ENCODE results near the gene RPS15.

The RPS15 gene

DNA sequence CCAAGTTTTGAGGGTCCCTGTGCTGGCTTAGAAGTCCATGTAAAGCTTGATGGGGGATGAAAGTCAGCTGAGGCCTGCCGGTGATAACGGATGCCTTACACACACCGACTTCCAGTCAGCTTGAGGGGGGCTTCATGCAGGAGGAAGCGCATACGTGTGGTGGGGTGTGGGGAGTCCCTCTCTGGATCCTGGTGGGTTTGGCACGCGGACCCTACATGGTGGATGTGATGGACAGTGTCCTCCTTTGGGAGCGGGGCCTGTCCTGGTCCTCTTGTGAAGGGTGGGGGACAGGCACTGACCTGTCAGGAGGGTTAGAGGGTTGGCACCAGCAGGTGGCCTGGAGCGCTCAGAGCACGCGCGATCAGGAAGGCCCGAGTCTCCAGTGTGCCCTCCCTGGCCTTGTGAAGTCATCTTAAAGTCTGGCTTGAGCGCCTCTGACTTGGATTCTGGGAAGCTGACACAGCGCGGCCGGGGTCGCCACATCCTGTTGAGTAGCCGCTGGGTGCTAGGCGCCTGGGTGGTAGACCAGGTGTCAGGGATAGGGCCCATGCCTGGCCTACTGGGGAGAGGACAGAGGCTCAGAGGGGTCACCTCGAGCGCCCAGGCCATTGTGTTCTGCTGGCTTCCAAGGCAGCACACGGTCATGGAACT is 27.9 kb upstream of the RPS15 start:
- in situ Hi-C loops (cut with MboI; ENCODE audit: low sequenced_read_pairs, unreplicated experiment): no loop called here
- DNase-seq (ENCODE audit: low spot score): no peak
- TF ChIP-seq, protein P1, sequence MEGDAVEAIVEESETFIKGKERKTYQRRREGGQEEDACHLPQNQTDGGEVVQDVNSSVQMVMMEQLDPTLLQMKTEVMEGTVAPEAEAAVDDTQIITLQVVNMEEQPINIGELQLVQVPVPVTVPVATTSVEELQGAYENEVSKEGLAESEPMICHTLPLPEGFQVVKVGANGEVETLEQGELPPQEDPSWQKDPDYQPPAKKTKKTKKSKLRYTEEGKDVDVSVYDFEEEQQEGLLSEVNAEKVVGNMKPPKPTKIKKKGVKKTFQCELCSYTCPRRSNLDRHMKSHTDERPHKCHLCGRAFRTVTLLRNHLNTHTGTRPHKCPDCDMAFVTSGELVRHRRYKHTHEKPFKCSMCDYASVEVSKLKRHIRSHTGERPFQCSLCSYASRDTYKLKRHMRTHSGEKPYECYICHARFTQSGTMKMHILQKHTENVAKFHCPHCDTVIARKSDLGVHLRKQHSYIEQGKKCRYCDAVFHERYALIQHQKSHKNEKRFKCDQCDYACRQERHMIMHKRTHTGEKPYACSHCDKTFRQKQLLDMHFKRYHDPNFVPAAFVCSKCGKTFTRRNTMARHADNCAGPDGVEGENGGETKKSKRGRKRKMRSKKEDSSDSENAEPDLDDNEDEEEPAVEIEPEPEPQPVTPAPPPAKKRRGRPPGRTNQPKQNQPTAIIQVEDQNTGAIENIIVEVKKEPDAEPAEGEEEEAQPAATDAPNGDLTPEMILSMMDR (IDR thresholded peaks at IDR 0.05; ENCODE audit: borderline replicate concordance, control extremely low read depth, extremely low read depth, insufficient read depth, missing control alignments): no peak

- TF ChIP-seq, protein P1 (IDR thresholded peaks at IDR 0.05; ENCODE audit: borderline replicate concordance, control extremely low read depth, extremely low read depth, insufficient read depth, missing control alignments): no peak
- in situ Hi-C loops (cut with MboI; ENCODE audit: low sequenced_read_pairs, unreplicated experiment): no loop called here
- DNase-seq (ENCODE audit: low spot score): no peak
Observed at GRCh38 chr19:1410789-1411188, 27.4 kb upstream of the RPS15 start.

DNA sequence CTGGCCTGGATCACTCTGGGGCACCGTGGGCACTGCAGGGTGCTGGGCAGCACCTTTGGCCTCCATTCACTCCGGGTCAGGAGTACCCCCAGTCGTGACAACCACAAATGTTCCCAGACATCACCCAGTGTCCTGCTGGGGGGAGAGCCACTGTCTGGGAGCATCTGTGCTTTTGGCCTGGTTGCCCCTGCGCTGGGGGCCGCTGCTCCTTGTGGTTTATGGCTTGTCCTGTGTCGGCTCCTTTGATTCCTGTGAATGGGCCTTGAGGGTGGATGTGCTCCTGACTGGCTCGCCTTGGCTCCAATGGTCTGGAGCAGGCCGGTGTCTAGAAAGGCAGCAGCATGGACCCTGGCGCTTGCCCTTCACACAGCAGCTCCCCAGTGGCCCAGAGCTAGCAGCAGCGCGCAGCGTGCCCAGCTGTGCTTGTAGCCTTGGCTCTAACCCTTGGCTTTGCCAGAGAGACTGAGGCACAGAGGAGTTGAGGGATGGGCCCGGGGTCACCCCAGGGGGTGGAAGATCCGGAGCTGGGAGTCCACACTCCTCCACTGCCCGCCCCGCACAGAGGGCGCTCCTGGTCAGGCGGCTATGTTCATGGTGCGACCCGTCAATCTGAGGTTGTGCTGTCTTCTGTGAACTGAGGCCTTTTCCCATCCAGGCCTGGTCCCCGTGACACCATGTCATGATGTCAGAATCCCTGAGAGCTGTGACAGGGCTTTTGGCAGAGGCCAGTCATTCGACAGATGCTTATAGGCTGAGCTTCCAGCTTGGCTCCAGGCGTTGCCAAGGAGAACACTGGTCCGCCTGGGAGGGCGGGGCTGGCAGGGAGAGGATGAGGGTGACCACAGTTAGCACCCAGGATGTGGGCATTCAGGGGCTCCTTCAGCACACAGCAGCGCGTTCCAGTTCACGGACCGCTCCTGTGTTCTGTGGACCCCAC is 26.7 kb upstream of the RPS15 start:
- DNase-seq (ENCODE audit: low spot score): no peak
- TF ChIP-seq, protein P1 (IDR thresholded peaks at IDR 0.05; ENCODE audit: borderline replicate concordance, control extremely low read depth, extremely low read depth, insufficient read depth, missing control alignments): no peak
- in situ Hi-C loops (cut with MboI; ENCODE audit: low sequenced_read_pairs, unreplicated experiment): no loop called here

GRCh38 chr19:1412323-1412923 is 25.8 kb upstream of the RPS15 start:
- TF ChIP-seq, protein P1 (IDR thresholded peaks at IDR 0.05; ENCODE audit: borderline replicate concordance, control extremely low read depth, extremely low read depth, insufficient read depth, missing control alignments): no peak
- in situ Hi-C loops (cut with MboI; ENCODE audit: low sequenced_read_pairs, unreplicated experiment): no loop called here
- no peak for DNase-seq (ENCODE audit: low spot score)

DNA sequence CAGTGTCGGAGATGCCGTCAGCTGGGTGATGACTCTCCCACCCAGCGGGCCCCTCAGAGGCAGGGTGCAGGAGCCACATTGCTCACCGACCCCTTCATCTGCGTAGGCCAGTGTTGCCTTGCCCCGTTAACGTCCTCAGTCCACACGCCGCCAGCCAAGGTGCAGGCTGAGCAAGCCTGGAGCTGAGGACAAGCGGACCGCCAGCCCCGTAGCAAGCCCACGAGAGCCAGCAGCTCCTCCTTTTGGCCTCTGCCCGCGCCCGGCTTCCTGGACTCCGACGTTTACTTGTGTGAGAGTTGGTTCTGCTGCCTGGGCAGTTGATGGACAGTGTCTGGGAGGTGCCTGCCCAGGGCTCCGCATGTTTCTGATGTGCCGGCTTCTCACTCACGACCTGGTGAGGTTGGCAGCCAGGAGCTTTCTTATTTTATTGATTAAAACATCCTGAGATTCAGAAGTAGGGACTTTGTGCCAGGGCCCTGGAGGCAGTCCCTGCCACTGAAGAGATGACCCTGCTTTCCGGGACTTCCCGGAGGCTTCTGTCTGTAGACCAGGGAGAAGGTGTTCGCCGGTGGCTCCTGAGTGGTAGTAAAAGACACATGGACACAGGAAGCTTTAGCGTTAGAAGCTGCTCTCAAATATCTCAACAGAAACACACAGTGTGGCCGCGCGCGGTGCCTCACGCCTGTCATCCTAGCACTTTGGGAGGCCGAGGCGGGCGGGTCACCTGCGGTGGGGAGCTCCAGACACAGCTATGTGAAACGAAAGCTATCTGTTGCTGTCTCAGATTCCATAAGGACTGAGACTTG is 25.0 kb upstream of the RPS15 start:
- DNase-seq (ENCODE audit: low spot score): no peak
- TF ChIP-seq, protein P1 (IDR thresholded peaks at IDR 0.05; ENCODE audit: borderline replicate concordance, control extremely low read depth, extremely low read depth, insufficient read depth, missing control alignments): no peak
- in situ Hi-C loops (cut with MboI; ENCODE audit: low sequenced_read_pairs, unreplicated experiment): no loop called here

Measured in GM13976 (cell line).